K562 (cell line): ENCODE data around the gene CNP. TPM values are rescaled to one million over a fixed set of nuclear protein-coding genes. Genes with fewer than 3 reads are reported as not detected.

Source experiments
- ATAC-seq: fragments of 200-7000 bp; cut with Tn5 transposase; 3 replicates; pipeline ENCODE4 v1.9.1; 2020; ENCODE audit warnings: moderate library complexity
- BruUV-seq: library from RNA; stranded (reverse); fragments of 400-500 nt; replicated peaks from 2 replicates; lab custom pipeline; 2021; lab: Mats Ljungman, UMichigan
- CTCF ChIA-PET: fragments of 300-600 bp; formaldehyde crosslinking; extraction: SDS; loops from one replicate; lab custom pipeline; 2021; ENCODE audit warnings: low intra/inter-chr PET ratio; lab: Yijun Ruan, JAX
- POLR2A ChIA-PET: fragments of 300-600, 350-650 bp; sonication (Branson Sonifier 250); formaldehyde crosslinking; extraction: SDS; loops from one replicate; lab custom pipeline; 2021; ENCODE audit warnings: antibody characterized with exemption, inconsistent platforms; lab: Yijun Ruan, JAX
- DNase-seq, 4 experiments: peaks; one replicate each; pipeline versions ENCODE4 v3.0.0 to v3.0.0-alpha.2; 2011 to 2018; ENCODE audit warnings: low spot score in 3 of 4, mixed read lengths in 3 of 4; ENCODE audit errors: extremely low read depth in 1 of 4
- FAIRE-seq: peaks from 2 replicates; lab custom pipeline; 2011; peaks lifted over from hg19 to GRCh38; lab: Jason Lieb, UNC
- H2AFZ ChIP-seq: 2 replicates; pipeline ENCODE4 v1.6.0; 2011; ENCODE audit warnings: low read depth, low read length, control low read depth, inconsistent platforms
- H3K27ac ChIP-seq: fragments of 200-600 bp; 3 replicates; pipeline ENCODE4 v1.8.0; 2011; ENCODE audit warnings: low read depth, mild to moderate bottlenecking, control low read depth, inconsistent platforms, low read length, moderate library complexity, mixed read lengths; ENCODE audit errors: extremely low read depth
- H3K27me3 ChIP-seq, 2 experiments: fragments of 300-600 bp in 1 of 2; 2 replicates in 1 of 2; 3 replicates in 1 of 2; pipeline versions ENCODE4 v1.6.0 to v1.8.0; 2011; ENCODE audit warnings: inconsistent platforms in 2 of 2, low read length in 2 of 2, mild to moderate bottlenecking in 1 of 2, mixed read lengths in 1 of 2, moderate library complexity in 1 of 2; ENCODE audit not compliant: control insufficient read depth in 2 of 2, insufficient read depth in 2 of 2
- H3K36me3 ChIP-seq: fragments of 300-600 bp; 3 replicates; pipeline ENCODE4 v1.8.0; 2011; ENCODE audit warnings: mild to moderate bottlenecking, low read length, inconsistent platforms; ENCODE audit not compliant: control insufficient read depth, insufficient read depth
- H3K4me1 ChIP-seq, 2 experiments: fragments of 200-600 bp in 1 of 2; replicated peaks in 1 of 2; 2 replicates in 1 of 2; 3 replicates in 1 of 2; pipeline versions ENCODE4 v1.5.1 to v1.8.0; 2011; ENCODE audit warnings: inconsistent platforms in 2 of 2, low read length in 2 of 2, mild to moderate bottlenecking in 1 of 2, mixed read lengths in 1 of 2, moderate library complexity in 1 of 2; ENCODE audit not compliant: control insufficient read depth in 2 of 2, insufficient read depth in 2 of 2
- H3K4me2 ChIP-seq: 2 replicates; pipeline ENCODE4 v1.6.1; 2011; ENCODE audit warnings: low read length, control low read depth, inconsistent platforms, mixed read lengths; ENCODE audit not compliant: insufficient read depth
- H3K4me3 ChIP-seq: fragments of 200-600 bp; sonication (generic), shearing (Covaris generic); 2 replicates; pipeline ENCODE4 v1.5.1; 2016; ENCODE audit warnings: control low read depth, inconsistent platforms
- H3K79me2 ChIP-seq: fragments of 200-600 bp; 3 replicates; pipeline ENCODE4 v1.8.0; 2011; ENCODE audit warnings: low read length, inconsistent platforms; ENCODE audit not compliant: control insufficient read depth, insufficient read depth
- H3K9ac ChIP-seq, 2 experiments: 2 replicates each; pipeline versions ENCODE4 v1.6.0 to v1.6.1; 2011; ENCODE audit warnings: low read depth in 2 of 2, low read length in 2 of 2, control low read depth in 1 of 2, inconsistent platforms in 1 of 2, mild to moderate bottlenecking in 1 of 2, mixed read lengths in 1 of 2; ENCODE audit not compliant: insufficient read depth in 1 of 2
- H3K9me1 ChIP-seq: one replicate; pipeline ENCODE4 v1.6.0; 2011; ENCODE audit warnings: inconsistent platforms, mild to moderate bottlenecking, low read length, moderate library complexity; ENCODE audit not compliant: control insufficient read depth, insufficient read depth
- H3K9me3 ChIP-seq: replicated peaks from 2 replicates; pipeline ENCODE4 v1.5.1; 2011; ENCODE audit warnings: low read depth, low read length, inconsistent platforms; ENCODE audit not compliant: control insufficient read depth, insufficient read depth
- H4K20me1 ChIP-seq: replicated peaks from 2 replicates; pipeline ENCODE4 v1.6.1; 2011; ENCODE audit warnings: low read length, inconsistent platforms, mixed read lengths; ENCODE audit not compliant: control insufficient read depth, insufficient read depth
- CBX2 ChIP-seq: fragments of 200-600 bp; sonication (generic); IDR thresholded peaks from one replicate; pipeline ENCODE4 v1.6.1; 2012; ENCODE audit warnings: mild to moderate bottlenecking, low read length, inconsistent platforms; ENCODE audit not compliant: insufficient read depth, poor library complexity, severe bottlenecking
- CEBPB ChIP-seq: fragments of 450-650 bp; IDR thresholded peaks from 2 replicates; pipeline ENCODE4 v1.6.1; 2016; ENCODE audit warnings: missing genetic modification characterization, missing compliant biosample characterization
- CHD1 ChIP-seq: fragments of 200-600 bp; sonication (generic); IDR thresholded peaks from one replicate; pipeline ENCODE4 v1.6.1; 2012; ENCODE audit warnings: mild to moderate bottlenecking, moderate library complexity, low read length, inconsistent platforms
- EZH2 ChIP-seq: IDR thresholded peaks from 2 replicates; pipeline ENCODE4 v1.6.1; 2012; ENCODE audit warnings: low read depth, mild to moderate bottlenecking, inconsistent platforms, low read length, borderline replicate concordance
- FOXJ2 ChIP-seq: fragments of 200-800 bp; sonication (Bioruptor generic); IDR thresholded peaks from 2 replicates; pipeline ENCODE4 v1.6.1; 2016; ENCODE audit warnings: missing genetic modification characterization, missing compliant biosample characterization
- GATAD2A ChIP-seq: fragments of 450-650 bp; IDR thresholded peaks from 2 replicates; pipeline ENCODE4 v1.6.1; 2017
- MXI1 ChIP-seq: IDR thresholded peaks from 2 replicates; pipeline ENCODE4 v1.6.1; 2011; ENCODE audit warnings: low read depth, mild to moderate bottlenecking, improper control_type of control experiment, low read length
- NR0B1 ChIP-seq: fragments of 450-650 bp; IDR thresholded peaks from one replicate; pipeline ENCODE4 v1.6.1; 2018; ENCODE audit warnings: mild to moderate bottlenecking, moderate library complexity; ENCODE audit not compliant: partially characterized antibody
- NR2C2 ChIP-seq, 2 experiments: fragments of 200-800 bp in 1 of 2; sonication (Bioruptor generic) in 1 of 2; sonication (generic) in 1 of 2; formaldehyde crosslinking in 1 of 2; IDR thresholded peaks; 2 replicates each; pipeline versions ENCODE4 v1.6.1 to v1.8.0; 2016 to 2022; ENCODE audit warnings: mild to moderate bottlenecking in 1 of 2, missing compliant biosample characterization in 1 of 2, missing genetic modification characterization in 1 of 2, missing genetic modification reagents in 1 of 2
- NR4A1 ChIP-seq, 2 experiments: fragments of 250-450 bp in 1 of 2; fragments of 450-650 bp in 1 of 2; sonication (Bioruptor Pico) in 1 of 2; IDR thresholded peaks; 2 replicates each; pipeline versions ENCODE4 v1.4.0 to v1.6.1; 2016 to 2020; ENCODE audit warnings: mild to moderate bottlenecking in 2 of 2, missing compliant biosample characterization in 1 of 2, missing genetic modification characterization in 1 of 2, moderate library complexity in 1 of 2
- NUFIP1 ChIP-seq: fragments of 450-650 bp; IDR thresholded peaks from 2 replicates; pipeline ENCODE4 v1.6.1; 2018; ENCODE audit not compliant: partially characterized antibody
- SETDB1 ChIP-seq: IDR thresholded peaks from one replicate; pipeline ENCODE4 v1.6.1; 2012; ENCODE audit warnings: low read length, control low read depth, inconsistent platforms
- SOX6 ChIP-seq: fragments of 450-650 bp; IDR thresholded peaks from 2 replicates; pipeline ENCODE4 v1.6.1; 2014; ENCODE audit warnings: mild to moderate bottlenecking
- SRF ChIP-seq, 2 experiments: fragments of 250-450, 450-650 bp in 1 of 2; sonication (Bioruptor Pico) in 1 of 2; sonication (generic) in 1 of 2; formaldehyde crosslinking; IDR thresholded peaks; 2 replicates each; pipeline versions ENCODE4 v1.5.0 to v1.5.1; 2020 to 2022; ENCODE audit warnings: mild to moderate bottlenecking in 1 of 2, missing genetic modification reagents in 1 of 2
- TARDBP ChIP-seq: fragments of 450-650 bp; IDR thresholded peaks from 2 replicates; pipeline ENCODE4 v1.6.1; 2016
- ZBTB33 ChIP-seq: sonication (generic); formaldehyde crosslinking; IDR thresholded peaks from 2 replicates; pipeline ENCODE4 v1.8.1; 2023; ENCODE audit warnings: mild to moderate bottlenecking, missing genetic modification reagents
- ZFPM2 ChIP-seq: fragments of 250-450 bp; sonication (Bioruptor Pico); IDR thresholded peaks from 2 replicates; pipeline ENCODE4 v1.5.1; 2022; ENCODE audit warnings: mild to moderate bottlenecking
- ZKSCAN8 ChIP-seq: fragments of 200-800 bp; sonication (Bioruptor generic); IDR thresholded peaks from 2 replicates; pipeline ENCODE4 v1.6.1; 2016; ENCODE audit warnings: missing genetic modification characterization, missing compliant biosample characterization
- ZNF239 ChIP-seq: fragments of 250-450 bp; sonication (Bioruptor Pico); IDR thresholded peaks from 2 replicates; pipeline ENCODE4 v1.4.0; 2020; ENCODE audit warnings: mild to moderate bottlenecking
- ZNF316 ChIP-seq: fragments of 450-650 bp; IDR thresholded peaks from 2 replicates; pipeline ENCODE4 v1.6.1; 2016
- WGBS: fragments of 100-300 bp; shearing (Covaris generic); methylation state at CpG from one replicate; pipeline ENCODE4 v1.1.6; 2016; ENCODE audit warnings: low coverage, mixed read lengths; ENCODE audit not compliant: insufficient coverage; ENCODE audit errors: missing lambda C conversion rate; 5-methylcytosine and 5-hydroxymethylcytosine counted together
- in situ Hi-C: fragments of 300-500 bp; cut with MboI; formaldehyde crosslinking; loops from 4 replicates; pipeline ENCODE4 v1.15.0; 2018; ENCODE audit warnings: inconsistent platforms, mixed read lengths
- intact Hi-C: fragments of 100-400 bp; cut with micrococcal nuclease; formaldehyde crosslinking; loops from 2 replicates; pipeline ENCODE4 v1.14.2; 2022
- polyA plus RNA-seq, 8 experiments: library from polyadenylated mRNA; depleted of rRNA in 4 of 8; stranded (reverse) in 5 of 8; unstranded in 3 of 8; fragments of >200 nt; fragmentation: Nextera tagmentation in 2 of 8; fragmentation: Illumina TruSeq in 1 of 8; extraction: Ambion mirVana in 2 of 8; extraction: Trizol in 1 of 8; gene quantifications; 2 replicates each; pipeline versions ENCODE4 v1.2.1 to v1.2.3, GENCODE V29; 2011 to 2014; ENCODE audit warnings: inconsistent platforms in 1 of 8, missing spikeins in 1 of 8
- total RNA-seq, 7 experiments: library from RNA; depleted of rRNA in 6 of 7; stranded (reverse); fragments of >200 nt in 6 of 7; fragmentation: Illumina TruSeq in 2 of 7; extraction: Trizol in 2 of 7; gene quantifications; 2 replicates each; pipeline versions ENCODE4 v1.2.1 to v1.2.3, GENCODE V29; 2011 to 2021; ENCODE audit warnings: low replicate concordance in 1 of 7

Gene CNP
- total and polyA plus RNA-seq, 9 of the 15 experiments (the other 6 are each of a cell fraction or from before 2014, with no cell fraction given): 1.7 to 52.0 (median 29.1) TPM

GRCh38 chr17:42017866-42018200 is 51.2 kb downstream of the CNP start:
- Histone ChIP-seq H3K27me3 (no peaks in the 10 kb centered on the region), H3K4me3 (peak overlapping the region; percentile 86), H3K36me3 (peaks cover 46% of the 10 kb centered on the region; the same call in 2 of the 3 replicates), H2AFZ (peak overlapping the region; percentile 93), H3K9ac (peak overlapping the region; percentile 97 to 99), H3K4me1 (peaks cover 21 to 29% of the 10 kb centered on the region in 2 experiments; a peak in 4 of 5 replicates), H3K9me1 (no peaks in the 10 kb centered on the region), H3K4me2 (peak overlapping the region; percentile 91), H3K27ac (peak overlapping the region; percentile 98), H3K79me2 (peaks cover 74% of the 10 kb centered on the region), H4K20me1 (peaks cover 5% of the 10 kb centered on the region), H3K9me3 (no peaks in the 10 kb centered on the region)
- peak in 1 of 4 experiments; percentile 54 for DNase-seq
- intact Hi-C loops: no loop called here
- POLR2A ChIA-PET: interaction anchor here (0.6 to 4.3 kb wide), 18 partner anchors 9 to 519 kb away, joined by 3 to 37 read pairs (median 4); partner anchors contain the start of genes ACLY and DHX58
- CTCF ChIA-PET: no interaction called here
- in situ Hi-C loops: no loop called here
- WGBS: 2% methylated on average over 11 of the region's 11 CpGs
- no peak; the same call in 2 of the 3 replicates for ATAC-seq
- BruUV-seq: TSS peak; percentile 27
- no peak for FAIRE-seq
- TF ChIP-seq MXI1 (0 out of 2 replicates have a peak, but pooled peaks have one; percentile 3), CEBPB (tag) (no peak), ZBTB33 (CRISPR knock-in tag) (no peak), NR2C2 (CRISPR knock-in tag; IDR thresholded peaks at IDR 0.05) (no peak), NR2C2 (tag; IDR thresholded peaks at IDR 0.05) (no peak; the same call in 1 of the 2 replicates), NR4A1 (CRISPR knock-in tag; IDR thresholded peaks at IDR 0.05) (no peak), NR4A1 (tag; IDR thresholded peaks at IDR 0.05) (no peak), FOXJ2 (tag) (no peak), ZNF239 (CRISPR knock-in tag) (no peak), EZH2 (no peak), NUFIP1 (no peak), SETDB1 (no peak), SOX6 (no peak), ZFPM2 (no peak), CBX2 (no peak), GATAD2A (no peak), ZNF316 (peak; percentile 77; the same call in 1 of the 2 replicates), ZKSCAN8 (no peak), CHD1 (peak; percentile 65), NR0B1 (no peak), TARDBP (no peak), SRF (CRISPR knock-in tag; IDR thresholded peaks at IDR 0.05) (no peak)
